HG03469 (cell line): ENCODE results near the gene RNF130.

Experiments used
- ATAC-seq: cut with Tn5 transposase; IDR thresholded peaks from one replicate; pipeline ENCODE4 v1.9.1; 2021; ENCODE audit warnings: mild to moderate bottlenecking, moderate library complexity, moderate number of reproducible peaks; ENCODE audit not compliant: unreplicated experiment

RNF130 gene

DNA sequence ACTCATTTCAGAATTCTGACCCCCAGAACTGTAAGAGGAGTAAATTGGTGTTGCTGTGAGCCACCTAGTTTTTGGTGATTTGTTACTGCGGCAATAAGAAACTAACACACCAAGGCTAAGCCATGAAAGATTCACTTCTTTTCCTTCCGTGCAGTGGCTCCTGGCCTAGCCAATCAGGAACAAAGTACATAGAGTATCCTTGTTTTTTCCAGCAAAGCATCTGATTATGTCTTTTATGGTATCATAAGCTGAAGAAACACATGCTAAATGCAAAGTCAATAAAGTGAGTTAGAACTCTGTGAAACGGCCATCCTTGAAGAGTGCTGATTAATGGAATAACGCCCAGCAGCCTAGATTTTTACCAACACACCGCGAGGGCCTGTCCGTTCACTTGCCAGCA lies 11.4 kb downstream of the RNF130 start:
- no peak for ATAC-seq

DNA sequence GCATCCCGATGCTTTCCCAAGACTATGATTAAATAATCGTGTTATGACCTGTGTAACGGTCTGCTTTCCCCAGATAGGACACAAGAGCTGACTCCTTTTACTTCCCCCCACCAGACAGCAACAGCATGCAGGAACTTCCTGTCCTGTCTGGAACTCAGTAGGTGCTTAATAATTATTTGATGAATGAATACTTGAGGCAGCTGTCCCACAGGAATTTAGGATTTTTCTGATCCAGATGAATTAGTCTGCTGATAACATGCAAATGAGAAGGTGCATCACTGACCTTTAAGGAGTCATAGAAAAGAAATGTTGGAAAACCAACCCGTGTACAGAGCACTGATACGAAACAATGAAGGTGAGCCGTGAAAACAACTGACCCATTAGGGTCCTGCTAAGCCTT lies 12.2 kb downstream of the RNF130 start:
- ATAC-seq = no peak

DNA sequence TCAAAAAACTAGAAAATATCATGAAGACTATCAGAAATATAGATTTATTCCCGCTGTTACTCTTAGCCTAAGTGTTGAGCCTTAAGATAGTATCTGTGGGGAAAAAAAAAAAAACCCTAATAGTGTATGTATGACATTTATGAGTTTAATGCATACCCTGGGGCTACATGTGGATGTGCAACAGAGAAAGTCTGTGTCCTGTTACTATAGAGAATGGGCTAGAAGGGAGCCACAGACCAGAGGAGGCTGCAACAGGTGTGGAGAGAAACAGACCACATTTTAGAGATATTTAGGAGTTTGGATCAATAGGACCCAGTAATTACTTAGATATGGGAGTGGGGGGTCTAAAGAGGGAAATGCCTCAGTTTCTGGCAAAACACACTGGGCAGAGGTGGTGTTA lies 15.4 kb downstream of the RNF130 start:
- no peak for ATAC-seq

DNA sequence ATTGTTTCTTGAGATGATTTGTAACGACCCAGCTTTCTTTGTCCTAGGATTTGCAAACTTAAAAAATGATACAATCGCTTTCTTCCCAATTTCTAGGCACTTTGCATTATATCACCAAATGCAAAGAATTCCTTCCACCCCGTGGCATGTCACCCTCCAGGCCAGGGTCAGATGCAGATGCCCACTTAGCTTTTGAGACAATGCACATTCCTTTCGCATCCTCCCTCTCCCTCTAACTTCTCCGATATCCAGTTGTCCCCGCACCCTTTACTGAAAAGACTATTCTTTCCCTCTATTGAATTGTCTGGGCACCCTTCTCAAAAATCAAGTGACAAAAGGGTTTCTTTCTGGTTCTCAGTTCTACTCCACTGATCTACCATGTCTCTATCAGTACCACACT lies 17.3 kb downstream of the RNF130 start:
- no peak for ATAC-seq

DNA sequence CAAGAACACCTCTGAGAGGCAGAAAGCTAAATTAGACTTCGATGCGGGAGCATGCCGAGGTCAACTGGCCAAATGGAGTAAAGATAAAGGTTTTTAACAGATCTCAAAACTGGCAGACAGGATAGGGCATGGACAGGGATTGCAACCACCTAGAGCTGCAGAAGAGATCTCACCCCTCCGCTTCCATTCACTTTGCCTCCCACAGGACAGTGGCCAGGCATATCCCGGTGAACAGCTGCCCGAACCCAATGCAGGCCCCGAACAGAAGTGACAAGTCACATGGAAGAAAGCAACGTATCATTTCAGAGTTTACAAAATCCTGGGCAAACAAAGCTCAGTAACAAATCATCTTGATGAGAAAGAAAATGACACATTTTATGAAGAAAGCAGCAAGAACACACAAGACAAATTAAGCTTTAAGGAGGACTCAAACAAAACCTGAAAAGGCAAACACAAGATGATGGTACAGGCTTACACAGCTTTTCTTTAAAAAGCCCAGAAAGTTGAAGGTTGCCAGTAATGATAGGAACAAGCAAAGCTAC lies 18.4 kb downstream of the RNF130 start:
- ATAC-seq = no peak

DNA sequence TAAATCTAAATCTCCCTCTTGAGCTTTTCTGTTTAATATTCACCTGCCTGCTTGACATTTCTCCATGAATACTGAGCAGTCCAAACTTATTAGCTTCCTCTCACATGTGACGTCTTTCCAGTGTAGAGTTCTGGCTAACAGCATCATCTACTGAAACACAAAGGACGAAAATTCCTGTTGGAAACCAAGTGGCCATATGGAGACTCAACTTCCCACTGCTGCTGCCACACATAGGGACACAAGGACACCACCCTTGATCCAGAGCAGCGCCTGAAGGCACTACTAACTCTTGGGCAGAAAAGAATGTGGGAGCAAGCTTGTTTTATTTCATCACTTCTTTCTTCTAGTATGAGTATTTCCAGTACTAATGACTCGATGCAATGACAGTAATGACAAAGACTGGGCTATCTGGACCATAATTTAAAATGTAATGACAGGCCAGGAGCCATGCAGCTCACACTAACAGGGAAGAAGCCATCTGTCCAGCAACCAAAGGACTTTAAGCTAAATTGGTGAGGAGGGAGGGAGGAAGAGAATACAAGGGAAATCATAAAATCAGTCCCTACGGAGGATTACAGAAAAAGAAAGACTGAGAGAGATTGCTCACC lies 19.2 kb downstream of the RNF130 start:
- no peak for ATAC-seq

DNA sequence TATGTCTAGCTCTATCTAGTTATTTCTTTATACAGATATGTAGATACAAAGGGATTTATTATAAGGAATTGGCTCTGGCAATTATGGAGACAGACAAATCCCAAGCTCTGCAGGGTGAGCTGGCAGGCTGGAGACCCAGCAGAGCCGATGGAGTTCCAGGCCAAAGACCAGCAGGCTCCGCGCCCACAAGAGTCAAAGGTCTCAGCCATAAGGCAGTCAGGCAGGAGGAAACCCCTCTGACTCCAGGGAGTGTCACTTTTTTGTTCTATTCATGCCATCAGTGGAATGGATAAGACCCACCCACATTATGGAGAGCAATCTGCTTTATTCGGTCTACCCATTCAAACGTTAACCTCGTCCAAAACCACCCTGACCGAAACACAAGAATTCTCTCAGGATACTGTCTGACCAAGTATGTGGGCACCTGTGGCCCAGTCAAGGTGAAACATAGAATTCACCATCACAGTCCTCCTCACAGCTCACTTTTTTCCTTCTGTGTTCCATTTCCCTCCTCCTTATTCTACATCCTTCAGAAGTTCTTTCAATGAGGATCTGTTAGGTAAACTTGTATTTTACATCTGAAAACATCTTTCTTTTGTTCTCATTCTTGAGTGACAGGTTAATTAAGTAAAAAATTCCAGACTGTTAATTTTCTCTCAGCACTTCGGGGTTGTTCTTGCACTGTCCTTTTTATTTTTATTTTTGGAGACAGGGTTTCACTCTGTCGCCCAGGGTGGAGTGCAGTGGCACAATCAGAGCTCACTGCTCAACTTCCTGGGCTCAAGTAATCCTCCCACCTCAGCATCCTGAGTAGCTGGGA lies 21.2 kb downstream of the RNF130 start:
- ATAC-seq = no peak

DNA sequence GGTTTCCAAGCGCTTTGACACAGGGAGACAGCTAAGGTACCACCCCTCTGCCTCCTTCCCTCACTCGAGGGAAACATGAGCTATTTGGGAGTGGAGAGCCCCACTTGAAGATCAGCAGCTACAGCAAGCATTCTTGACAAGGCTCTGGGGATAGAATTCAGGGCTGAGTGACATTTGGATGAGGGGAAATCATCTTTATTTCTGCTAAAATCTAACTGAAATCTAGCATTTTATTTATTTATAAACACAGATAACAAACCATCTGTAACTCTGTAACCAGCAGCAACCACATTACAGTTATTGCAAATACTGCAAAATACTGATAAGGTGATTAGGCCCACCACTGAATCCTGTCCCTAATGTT lies 22.4 kb downstream of the RNF130 start:
- ATAC-seq = no peak

DNA sequence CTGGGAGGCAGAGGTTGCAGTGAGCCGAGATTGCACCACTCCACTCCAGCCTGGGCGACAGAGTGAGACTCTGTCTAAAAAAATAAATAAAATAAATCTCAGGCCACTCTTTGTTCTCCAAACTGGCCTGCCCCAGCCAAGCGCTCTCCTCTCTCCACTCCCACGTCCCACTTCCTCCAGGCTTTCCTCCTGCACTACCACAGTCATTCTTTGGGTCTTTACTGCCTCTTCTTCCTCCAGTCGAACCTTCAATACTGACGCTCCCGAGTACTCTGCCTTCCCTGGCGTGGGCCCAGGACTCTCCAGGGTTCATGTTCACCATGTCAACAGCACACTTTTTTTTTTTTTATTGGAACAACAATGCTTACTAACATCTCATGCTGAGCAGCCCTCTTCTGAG lies 23.9 kb downstream of the RNF130 start:
- no peak for ATAC-seq

DNA sequence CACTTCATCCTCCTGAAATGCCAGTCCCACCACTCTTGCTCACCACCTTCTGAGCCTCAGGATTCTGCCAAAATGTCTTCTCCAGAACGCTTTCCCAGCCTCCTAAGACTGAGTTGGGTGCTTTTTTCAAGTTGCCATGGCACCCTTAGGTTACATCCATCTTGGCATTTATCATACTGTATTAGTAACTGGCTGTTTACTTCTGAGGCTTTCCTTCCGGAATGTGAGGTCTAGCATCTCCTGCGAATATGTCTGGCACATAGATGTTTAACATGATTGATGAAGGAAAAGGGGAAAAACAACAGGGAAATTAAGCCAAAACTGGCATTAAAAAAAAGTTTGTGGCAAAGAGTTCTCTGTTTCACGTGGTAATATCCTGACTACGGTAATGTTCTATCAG lies 24.9 kb downstream of the RNF130 start:
- no peak for ATAC-seq

DNA sequence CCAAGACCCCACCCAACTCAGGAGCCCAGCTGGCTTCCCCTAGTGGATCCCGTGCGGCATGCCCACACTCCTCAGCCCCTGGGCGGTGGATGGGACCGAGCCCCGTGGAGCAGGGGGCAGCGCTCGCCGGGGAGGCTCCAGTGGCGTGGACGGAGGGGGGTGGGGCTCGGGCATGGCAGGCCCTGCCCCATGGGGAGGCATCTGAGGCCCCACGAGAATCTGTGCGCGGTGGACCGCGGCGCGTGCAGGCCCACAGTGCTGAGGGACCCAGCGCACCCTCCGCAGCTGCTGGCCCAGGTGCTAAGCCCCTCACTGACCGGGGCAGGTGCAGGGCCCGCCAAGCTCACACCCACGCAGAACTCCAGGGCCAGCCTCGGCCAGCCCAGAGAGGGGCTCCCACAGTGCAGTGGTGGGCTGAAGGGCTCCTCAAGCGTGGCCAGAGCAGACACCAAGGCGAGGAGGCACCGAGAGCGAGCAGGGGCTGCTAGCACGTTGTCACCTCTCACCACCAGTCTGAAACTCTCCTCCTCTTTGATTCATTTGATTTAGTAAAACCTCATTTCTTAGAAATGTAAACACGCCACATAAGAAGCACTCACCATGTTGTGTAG lies 25.6 kb downstream of the RNF130 start:
- no peak for ATAC-seq

DNA sequence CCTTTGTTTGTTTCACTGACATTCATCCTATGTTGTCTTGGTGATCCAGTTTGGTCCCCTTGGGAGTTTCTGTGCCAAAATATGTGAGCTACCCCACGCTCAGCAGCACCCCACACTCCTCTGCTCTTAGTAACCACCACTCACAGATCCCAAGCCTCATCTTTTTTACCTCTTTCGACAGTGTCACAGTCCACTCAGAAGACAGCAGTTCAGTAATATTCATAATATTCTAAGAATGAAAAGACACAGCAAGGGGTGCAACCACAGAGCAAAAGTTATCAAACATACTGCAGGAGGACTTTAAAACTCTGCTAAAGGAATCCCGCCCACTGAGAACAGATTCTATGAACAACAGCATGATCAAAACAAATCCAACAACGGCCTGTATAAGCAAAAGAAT lies 28.2 kb downstream of the RNF130 start:
- no peak for ATAC-seq

DNA sequence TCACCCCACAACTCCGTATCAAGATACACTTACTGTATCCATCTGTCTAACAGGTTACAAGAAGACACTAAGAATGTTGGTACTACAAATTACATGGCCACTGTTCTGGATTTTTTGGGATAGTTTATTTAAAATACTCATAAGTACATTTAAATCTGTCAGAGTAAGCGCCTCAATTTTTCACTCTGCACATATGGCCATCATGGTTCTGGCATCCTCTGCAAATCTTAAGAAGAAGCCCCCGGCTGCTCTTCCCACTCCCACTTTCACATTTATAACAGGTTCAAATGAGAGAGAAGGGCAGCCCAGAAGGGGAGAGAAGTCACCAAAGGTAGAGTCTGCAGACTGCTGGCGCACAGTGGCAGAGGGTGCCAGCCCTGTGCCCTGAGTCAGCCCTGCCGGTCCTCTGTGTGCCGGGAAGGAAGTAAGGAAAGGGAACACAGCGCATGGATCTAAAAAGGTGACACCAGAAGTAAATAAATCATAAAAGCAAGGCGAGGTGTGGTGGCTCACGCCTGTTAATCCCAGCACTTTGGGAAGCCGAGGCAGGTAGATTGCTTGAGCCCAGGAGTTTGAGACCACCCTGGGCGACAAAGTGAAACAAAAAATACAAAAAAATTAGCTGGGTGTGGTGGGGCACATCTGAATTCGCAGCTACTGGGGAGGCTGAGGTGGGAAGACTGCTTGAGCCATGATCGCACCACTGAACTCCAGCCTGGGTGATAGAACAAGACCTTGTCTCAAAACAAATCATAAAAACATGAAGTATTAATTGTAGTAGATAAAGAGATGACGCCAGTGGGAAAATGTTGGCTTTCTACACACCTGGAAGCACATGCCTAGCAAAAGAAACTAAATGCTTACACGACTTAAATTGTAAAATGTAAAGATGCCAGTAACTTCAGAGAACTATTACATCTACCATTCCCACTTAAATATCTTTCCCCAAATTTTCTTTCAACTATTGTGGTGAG lies 30.0 kb downstream of the RNF130 start:
- no peak for ATAC-seq

DNA sequence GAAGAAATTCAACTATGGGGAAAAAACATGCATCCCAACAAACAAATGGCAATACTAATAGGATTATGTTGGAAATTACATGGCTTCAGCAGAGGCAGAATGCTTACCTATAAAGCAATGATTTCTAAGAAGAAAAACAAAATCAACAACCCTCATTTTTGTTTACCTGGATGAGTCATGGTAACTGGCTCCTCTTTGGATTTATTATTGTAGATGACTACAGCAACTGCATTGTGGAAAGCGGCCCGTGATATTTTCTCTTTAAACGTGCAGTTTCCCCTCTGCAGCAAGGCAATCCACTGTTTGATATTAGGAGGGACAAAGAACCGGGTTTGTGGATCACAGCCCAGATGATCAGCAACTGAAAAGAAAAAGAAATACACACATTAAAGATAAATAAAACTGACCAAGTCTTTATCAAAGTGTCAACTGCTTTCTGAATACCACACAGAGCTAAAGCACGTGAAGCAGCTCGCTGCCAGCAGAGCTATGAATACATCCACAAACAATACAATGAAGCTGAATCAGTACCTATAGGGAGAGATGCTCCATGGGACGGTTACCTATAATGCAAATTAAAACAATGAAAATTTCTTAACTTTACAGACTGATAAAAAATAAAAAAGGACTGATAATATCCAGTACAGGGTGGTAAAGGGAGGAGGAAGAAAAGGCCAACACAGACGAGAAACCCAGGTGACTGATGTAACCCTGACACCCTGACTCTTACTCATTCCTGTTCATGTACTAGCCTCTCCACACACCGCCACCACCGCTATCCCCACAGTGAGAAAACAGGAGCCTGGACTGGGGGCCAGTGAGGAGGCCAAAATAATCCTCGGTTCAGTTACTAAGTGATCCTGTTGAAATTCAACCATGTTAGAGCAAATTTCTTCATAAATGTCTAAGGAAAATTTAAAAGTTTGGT lies 31.0 kb downstream of the RNF130 start:
- ATAC-seq = no peak

DNA sequence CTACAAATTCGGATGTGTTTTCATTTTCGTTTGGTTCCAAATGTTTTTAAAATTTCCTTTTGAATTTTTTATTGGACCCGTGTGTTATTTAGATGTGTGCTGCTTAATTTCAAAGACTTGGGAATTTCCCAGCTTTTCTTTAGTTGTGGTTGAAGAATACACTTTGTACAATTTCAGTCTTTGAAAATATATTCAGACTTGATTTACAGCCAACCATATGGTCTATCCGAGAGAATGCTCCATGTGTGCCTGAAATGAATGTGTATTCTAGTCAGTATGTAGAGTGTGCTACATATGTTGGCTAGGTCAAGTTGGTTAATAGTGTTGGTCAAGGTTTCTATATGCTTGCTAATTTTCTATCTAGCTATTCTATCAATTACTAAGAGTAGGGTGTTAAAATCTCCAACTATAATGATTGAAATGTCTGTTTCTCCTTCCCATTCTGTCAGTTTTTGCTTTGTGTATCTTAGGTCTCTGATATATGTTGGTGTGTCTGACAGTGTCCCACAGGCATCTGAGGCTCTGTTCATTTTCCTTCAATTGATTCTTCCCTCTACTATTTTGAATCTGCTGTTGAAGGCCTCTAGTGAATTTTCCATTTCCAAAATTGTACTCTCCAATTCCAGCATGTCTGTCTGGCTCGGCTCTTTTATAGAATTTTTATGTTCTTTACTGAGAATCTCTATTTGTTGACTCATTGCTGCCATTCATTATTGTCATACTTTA lies 36.2 kb downstream of the RNF130 start:
- no peak for ATAC-seq

DNA sequence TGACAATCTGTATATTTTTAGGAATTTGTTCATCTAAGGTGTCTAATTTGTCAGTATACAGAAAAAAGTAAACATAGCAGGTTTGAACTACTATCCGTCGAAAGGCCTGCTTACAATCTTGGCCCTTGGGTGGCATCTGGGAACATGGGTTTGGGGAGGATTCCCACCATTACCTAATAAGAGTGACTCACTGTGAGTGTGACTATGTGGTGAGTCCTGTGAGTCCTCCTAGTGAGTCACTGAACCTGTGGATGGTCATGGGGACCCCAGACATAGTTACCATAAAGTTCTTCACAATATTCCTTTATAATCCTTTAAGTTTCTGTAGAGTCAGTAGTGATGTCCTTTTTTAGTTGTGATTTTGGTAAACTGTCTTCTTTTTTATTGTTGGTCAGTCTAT lies 37.0 kb downstream of the RNF130 start:
- no peak for ATAC-seq

DNA sequence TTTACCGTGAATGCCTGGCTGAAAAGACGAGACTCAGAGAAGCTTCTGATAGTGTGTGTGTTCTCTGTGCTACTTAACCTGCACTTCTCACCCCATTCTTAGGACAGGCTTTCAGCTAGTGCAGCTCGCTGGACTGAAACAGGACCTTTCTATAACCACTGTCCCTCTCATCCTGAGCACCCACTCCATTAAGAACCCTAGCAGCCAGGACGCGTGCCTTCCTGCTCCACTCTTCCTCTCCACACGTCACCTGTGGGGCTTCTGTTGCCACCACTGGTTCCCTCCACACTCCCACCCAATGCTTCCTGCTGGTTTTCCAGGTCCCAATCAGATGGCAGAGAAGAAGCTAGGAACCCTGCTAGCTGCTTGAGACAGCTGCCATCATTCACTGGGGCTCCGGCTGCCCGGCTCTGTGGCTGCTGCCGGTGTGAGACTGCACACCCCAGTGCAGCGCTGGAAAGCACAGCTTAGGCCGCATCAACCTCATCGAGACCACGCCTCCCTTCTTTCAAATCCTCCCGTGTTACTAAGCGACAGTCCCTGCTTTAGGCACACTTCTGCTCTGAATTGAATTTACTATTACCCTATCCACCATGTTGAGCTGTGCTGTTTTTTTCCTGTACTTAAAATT lies 44.0 kb downstream of the RNF130 start:
- ATAC-seq = no peak

DNA sequence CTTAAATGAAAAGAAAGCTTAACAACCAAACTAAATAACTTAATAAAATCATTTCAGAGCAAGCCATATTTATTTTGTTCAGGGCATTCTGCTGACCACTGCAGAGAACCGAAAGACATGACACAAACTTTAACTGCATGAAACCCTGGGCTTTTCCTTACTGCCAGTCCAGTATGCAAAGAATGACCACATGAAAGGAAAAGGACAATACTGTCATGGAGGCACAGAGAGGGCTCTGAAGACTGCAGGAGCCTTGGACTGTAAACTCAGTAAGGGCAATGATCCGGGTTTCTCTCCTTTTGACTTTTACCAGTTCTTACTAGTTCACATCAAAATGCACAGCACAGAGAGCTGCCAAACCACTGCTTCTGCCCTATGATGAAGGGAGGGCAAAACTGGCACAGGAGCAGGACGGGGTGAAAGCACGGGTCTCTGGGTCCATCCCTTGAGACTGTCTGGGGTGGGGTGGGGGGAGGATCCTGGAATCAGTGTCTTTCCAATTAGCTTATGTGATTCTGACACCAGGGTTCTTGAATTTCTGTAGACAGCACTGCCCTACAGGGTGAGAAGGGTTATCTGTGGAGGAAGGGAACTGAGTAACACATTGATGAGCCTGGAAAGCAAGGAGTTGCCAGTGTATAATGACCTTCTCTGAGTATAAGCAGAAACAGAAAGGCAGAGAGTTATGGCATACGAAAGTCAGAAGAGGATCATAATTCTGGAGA lies 44.7 kb downstream of the RNF130 start:
- no peak for ATAC-seq
